HG03066 (cell line): ENCODE measurements around the gene RAP1GDS1.
"Not testable (repeated sequence)": the region's sequence is repeated elsewhere in the genome, so short reads cannot be mapped to it uniquely, and the experiment has no call there.

Source experiments
- ATAC-seq: cut with Tn5 transposase; IDR thresholded peaks from one replicate; pipeline ENCODE4 v1.9.1; 2021; ENCODE audit warnings: low read depth; ENCODE audit not compliant: unreplicated experiment

Gene RAP1GDS1

GRCh38 chr4:98474408-98474844 is 213.2 kb downstream of the RAP1GDS1 start:
- ATAC-seq = no peak

- ATAC-seq = no peak
Measured at GRCh38 chr4:98476891-98477290, 215.7 kb downstream of the RAP1GDS1 start.

DNA sequence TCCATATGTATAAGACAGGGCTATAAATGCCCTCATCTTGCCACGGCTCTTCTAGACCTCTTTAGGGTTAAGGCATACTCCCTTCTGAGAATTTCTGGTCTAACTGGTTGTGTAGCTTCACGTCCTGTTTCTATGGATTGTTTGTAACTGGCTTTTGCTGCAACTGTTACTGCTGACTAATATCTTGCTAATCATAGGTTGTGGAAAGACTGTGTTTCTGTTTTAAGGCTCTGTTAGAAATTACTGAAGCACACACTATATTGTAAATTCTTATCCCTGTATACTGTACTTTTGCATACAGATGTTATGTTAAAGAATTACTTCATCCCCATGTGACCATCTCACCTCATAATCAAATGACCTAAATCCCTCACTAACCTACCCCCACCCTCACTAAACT is 218.4 kb downstream of the RAP1GDS1 start:
- ATAC-seq = not testable (repeated sequence)

GRCh38 chr4:98480535-98480934 is 219.4 kb downstream of the RAP1GDS1 start:
- ATAC-seq = no peak

DNA sequence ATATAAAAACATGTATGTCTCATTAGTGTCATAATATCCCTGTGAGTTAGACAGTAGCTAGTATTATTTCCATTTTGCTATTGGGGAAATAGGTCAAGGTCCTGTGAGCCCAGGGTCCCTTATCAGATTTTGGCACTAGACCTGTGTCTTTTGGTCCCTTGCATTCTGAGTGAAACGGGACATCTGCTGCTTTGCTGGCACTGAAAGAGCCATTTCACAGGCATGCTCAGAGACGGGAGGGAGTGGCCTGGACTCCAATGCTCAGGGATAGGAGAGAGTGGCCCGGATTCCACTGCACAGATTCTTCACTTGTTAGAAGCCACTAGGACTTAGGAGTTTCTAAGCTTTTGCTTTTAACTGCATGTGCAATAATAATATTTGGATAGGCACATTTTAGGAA is 220.0 kb downstream of the RAP1GDS1 start:
- no peak for ATAC-seq

GRCh38 chr4:98482503-98482846 is 221.3 kb downstream of the RAP1GDS1 start:
- peak; percentile 5 for ATAC-seq

DNA sequence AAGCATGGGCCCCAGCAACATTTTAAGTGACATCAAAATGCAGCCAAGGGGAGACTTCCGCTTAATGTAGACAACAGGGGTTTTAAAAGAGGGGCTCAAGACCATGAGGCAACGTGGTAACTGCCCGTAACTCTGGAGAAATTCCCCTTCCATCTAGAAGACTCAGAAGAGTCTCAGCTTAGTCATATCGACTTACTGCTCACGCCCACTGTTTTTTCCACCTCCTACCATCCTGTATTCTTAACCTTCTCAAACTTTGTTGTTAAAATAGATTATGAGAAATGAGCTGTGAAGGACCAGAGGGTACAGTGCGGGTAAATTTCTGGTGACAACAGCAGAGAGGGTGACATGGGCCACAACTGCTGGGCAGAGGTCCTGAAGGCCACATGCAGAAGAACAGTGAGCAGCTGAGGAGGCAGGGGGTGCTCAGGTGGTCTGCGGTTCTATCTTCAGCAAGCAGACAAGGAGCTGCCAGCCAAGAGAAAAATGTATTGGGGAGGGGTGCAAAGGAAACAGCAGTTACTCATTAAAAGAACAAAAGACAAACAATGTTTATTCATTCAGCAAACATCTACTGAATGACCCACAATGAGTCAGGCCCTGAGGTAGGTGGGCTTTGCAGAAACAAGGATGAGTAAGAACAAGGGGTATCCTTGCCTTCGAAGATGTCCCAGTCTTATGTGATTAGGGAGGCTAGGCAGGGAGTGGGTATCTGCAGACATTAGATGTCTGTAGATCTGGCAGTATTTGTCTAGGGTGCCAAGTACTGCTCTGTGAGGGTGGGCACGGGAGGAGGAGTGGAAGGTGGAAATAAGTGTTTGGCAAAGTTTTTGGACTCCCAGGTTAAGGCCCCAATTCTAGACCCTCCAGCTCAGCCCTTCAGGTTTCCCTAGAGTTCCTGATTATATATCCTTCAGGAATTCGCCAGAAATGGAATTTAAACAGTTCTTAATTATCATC is 221.9 kb downstream of the RAP1GDS1 start:
- peak; percentile 87 for ATAC-seq

- no peak for ATAC-seq
Measured at GRCh38 chr4:98484031-98484430, 222.8 kb downstream of the RAP1GDS1 start.

GRCh38 chr4:98485816-98486345 is 224.7 kb downstream of the RAP1GDS1 start:
- no peak for ATAC-seq

GRCh38 chr4:98490251-98490650 is 229.1 kb downstream of the RAP1GDS1 start:
- ATAC-seq = no peak

DNA sequence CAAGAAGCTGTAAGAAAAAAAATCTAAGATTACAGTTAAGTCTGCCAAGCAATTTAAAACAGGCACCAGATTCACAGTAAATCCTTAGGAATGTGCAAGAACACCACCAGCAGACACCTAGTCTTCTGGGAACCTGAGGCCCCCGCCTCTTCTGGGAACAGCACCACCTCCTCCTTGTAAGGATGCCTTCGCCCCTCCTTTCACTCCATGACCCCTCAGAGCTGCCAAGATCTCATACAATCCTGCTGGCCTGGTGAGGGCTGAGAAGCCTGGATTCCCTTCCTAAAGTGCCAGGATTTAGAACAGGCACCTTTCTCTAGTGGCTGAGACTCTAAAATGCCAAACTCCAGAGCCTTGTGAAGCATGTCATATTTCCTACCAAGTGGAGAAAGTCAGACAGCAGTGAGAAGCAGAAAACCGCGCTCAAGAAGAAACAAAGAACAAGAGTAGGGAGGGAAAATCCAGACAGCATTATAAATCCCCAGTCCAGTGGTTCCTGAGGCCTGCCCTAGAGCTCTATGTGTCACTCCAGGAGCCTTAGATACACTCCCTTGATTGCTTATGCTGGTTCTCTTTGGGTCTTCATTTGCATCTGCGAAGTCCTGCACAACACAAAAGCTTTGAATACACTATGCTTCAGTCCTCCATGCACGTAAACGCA is 230.8 kb downstream of the RAP1GDS1 start:
- ATAC-seq = no peak

DNA sequence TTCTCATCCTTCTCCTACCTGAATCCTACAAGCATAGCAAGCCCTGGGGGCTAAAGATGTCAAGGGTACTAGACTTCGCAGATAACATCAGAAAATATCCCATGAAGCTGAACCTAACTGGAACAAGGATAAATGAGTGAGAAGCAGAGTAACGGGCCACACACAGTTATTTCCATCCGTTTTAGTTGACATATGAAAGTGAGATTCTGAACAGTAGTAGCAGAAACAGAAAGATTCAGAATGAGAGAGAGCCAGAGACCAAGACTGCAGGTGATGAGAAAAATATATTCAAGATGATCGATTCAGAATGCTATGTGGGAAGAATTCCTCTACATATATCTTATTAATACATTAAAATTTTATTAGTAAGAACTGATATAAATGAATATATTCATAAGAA is 232.1 kb downstream of the RAP1GDS1 start:
- peak; percentile 82 for ATAC-seq
